Measurements from ENCODE around the gene AUP1.

AUP1 gene

GRCh38 chr2:74553892-74554819, 24.6 kb upstream of the AUP1 start, which contains the start of the genes DOK1 and LOXL3:
Gene DOK1 (plus strand): TSS chr2:74554720. CDS start chr2:74554755, 35 bp downstream.
Gene LOXL3 (minus strand): TSS chr2:74553942. CDS start chr2:74552634, 1,308 bp downstream.
- Mint-ChIP-seq H3K36me3 (ENCODE audit: insufficient read depth) (peaks cover 20% of the 10 kb centered on the region), H3K27me3 (peaks cover 26 to 29% of the 10 kb centered on the region in 2 donors), H3K4me3 (peak within 1 kb of the TSS; percentile 84 to 88), H3K4me1 (ENCODE audit: low read depth in 2 of 2) (peaks cover 12 to 15% of the 10 kb centered on the region in 2 donors), H3K9me3 (no peaks in the 10 kb centered on the region), H3K27ac (peak within 1 kb of the TSS; percentile 83 to 92)
- ATAC-seq (replicated peaks): peak; percentile 81
- peak; percentile 68 to 81 (median 76) for DNase-seq

GRCh38 chr2:74552914-74553811, 23.7 kb upstream of the AUP1 start:
- ATAC-seq (replicated peaks) (no peak), DNase-seq (no peak)
- Mint-ChIP-seq H3K4me1 (ENCODE audit: low read depth in 2 of 2) (peaks cover 15 to 16% of the 10 kb centered on the region in 2 donors), H3K9me3 (no peaks in the 10 kb centered on the region), H3K4me3 (peak overlapping the region; percentile 54 to 81), H3K36me3 (ENCODE audit: insufficient read depth) (peaks cover 20% of the 10 kb centered on the region), H3K27ac (peak overlapping the region; percentile 83 to 92), H3K27me3 (peaks cover 30 to 34% of the 10 kb centered on the region in 2 donors)

- no peak for ATAC-seq (replicated peaks)
- H3K4me3 Mint-ChIP-seq: peak overlapping the region; percentile 2 to 43
- peak overlapping the region in 1 of 2 donors; percentile 28 for H3K27ac Mint-ChIP-seq
These were observed 22.7 kb upstream of the AUP1 start for GRCh38 chr2:74551942-74552913.

GRCh38 chr2:74551530-74551929, 22.0 kb upstream of the AUP1 start:
- Mint-ChIP-seq H3K27me3 (peaks cover 33 to 49% of the 10 kb centered on the region in 2 donors), H3K9me3 (no peaks in the 10 kb centered on the region), H3K4me1 (ENCODE audit: low read depth in 2 of 2) (peaks cover 15 to 17% of the 10 kb centered on the region in 2 donors), H3K27ac (no peak overlapping the region), H3K4me3 (no peak overlapping the region), H3K36me3 (ENCODE audit: insufficient read depth) (peaks cover 20% of the 10 kb centered on the region)
- DNase-seq: no peak
- no peak for ATAC-seq (replicated peaks)

More at GRCh38 chr2:74551942-74552913, 22.7 kb upstream of the AUP1 start:
- H3K27me3 Mint-ChIP-seq: peaks cover 33 to 42% of the 10 kb centered on the region in 2 donors
- peaks cover 20% of the 10 kb centered on the region for H3K36me3 Mint-ChIP-seq (ENCODE audit: insufficient read depth)
- no peaks in the 10 kb centered on the region for H3K9me3 Mint-ChIP-seq
- H3K4me1 Mint-ChIP-seq (ENCODE audit: low read depth in 2 of 2): peaks cover 15 to 17% of the 10 kb centered on the region in 2 donors
- DNase-seq: no peak

GRCh38 chr2:74550231-74550630, 20.7 kb upstream of the AUP1 start:
- peaks cover 33 to 49% of the 10 kb centered on the region in 2 donors for H3K27me3 Mint-ChIP-seq
- no peak for DNase-seq
- ATAC-seq (replicated peaks): no peak

GRCh38 chr2:74548900-74549826, 19.7 kb upstream of the AUP1 start:
- Mint-ChIP-seq H3K4me3 (peak overlapping the region; percentile 51 to 58), H3K27ac (no peak overlapping the region), H3K27me3 (peaks cover 33 to 49% of the 10 kb centered on the region in 2 donors), H3K9me3 (no peaks in the 10 kb centered on the region), H3K36me3 (ENCODE audit: insufficient read depth) (peaks cover 9% of the 10 kb centered on the region), H3K4me1 (ENCODE audit: low read depth in 2 of 2) (peaks cover 10 to 11% of the 10 kb centered on the region in 2 donors)
- ATAC-seq (replicated peaks): peak; percentile 42
- DNase-seq: no peak

More at GRCh38 chr2:74550231-74550630, 20.7 kb upstream of the AUP1 start:
- Mint-ChIP-seq H3K9me3 (no peaks in the 10 kb centered on the region), H3K4me3 (no peak overlapping the region), H3K4me1 (ENCODE audit: low read depth in 2 of 2) (peaks cover 11 to 14% of the 10 kb centered on the region in 2 donors), H3K27ac (no peak overlapping the region), H3K36me3 (ENCODE audit: insufficient read depth) (peaks cover 17% of the 10 kb centered on the region)

- Mint-ChIP-seq H3K4me1 (ENCODE audit: low read depth in 2 of 2) (peaks cover 6 to 9% of the 10 kb centered on the region in 2 donors), H3K36me3 (ENCODE audit: insufficient read depth) (peaks cover 2% of the 10 kb centered on the region), H3K9me3 (no peaks in the 10 kb centered on the region), H3K4me3 (peak overlapping the region; percentile 58 to 59), H3K27ac (no peak overlapping the region), H3K27me3 (peaks cover 33 to 49% of the 10 kb centered on the region in 2 donors)
- DNase-seq: no peak
- ATAC-seq (replicated peaks): no peak
These were observed 18.9 kb upstream of the AUP1 start for GRCh38 chr2:74548285-74548899.

- Mint-ChIP-seq H3K36me3 (ENCODE audit: insufficient read depth) (no peaks in the 10 kb centered on the region), H3K9me3 (no peaks in the 10 kb centered on the region), H3K4me3 (no peak overlapping the region), H3K4me1 (ENCODE audit: low read depth in 2 of 2) (peaks cover 0 to 9% of the 10 kb centered on the region in 2 donors), H3K27ac (no peak overlapping the region), H3K27me3 (peaks cover 40 to 50% of the 10 kb centered on the region in 2 donors)
- ATAC-seq (replicated peaks): no peak
- no peak for DNase-seq
These were observed 16.5 kb upstream of the AUP1 start for GRCh38 chr2:74546004-74546403.

GRCh38 chr2:74544634-74545033, 15.1 kb upstream of the AUP1 start:
- no peak for DNase-seq
- no peak overlapping the region for H3K27ac Mint-ChIP-seq

GRCh38 chr2:74542978-74543377, 13.5 kb upstream of the AUP1 start:
- Mint-ChIP-seq H3K27me3 (peaks cover 33 to 46% of the 10 kb centered on the region in 2 donors), H3K4me3 (no peak overlapping the region), H3K27ac (no peak overlapping the region), H3K36me3 (ENCODE audit: insufficient read depth) (peaks cover 4% of the 10 kb centered on the region), H3K9me3 (no peaks in the 10 kb centered on the region), H3K4me1 (ENCODE audit: low read depth in 2 of 2) (peaks cover 0 to 3% of the 10 kb centered on the region in 2 donors)
- ATAC-seq (replicated peaks) (no peak), DNase-seq (no peak)

More at GRCh38 chr2:74544634-74545033, 15.1 kb upstream of the AUP1 start:
- Mint-ChIP-seq H3K27me3 (peaks cover 30 to 42% of the 10 kb centered on the region in 2 donors), H3K4me3 (no peak overlapping the region), H3K4me1 (ENCODE audit: low read depth in 2 of 2) (peaks cover 0 to 8% of the 10 kb centered on the region in 2 donors), H3K36me3 (ENCODE audit: insufficient read depth) (no peaks in the 10 kb centered on the region), H3K9me3 (no peaks in the 10 kb centered on the region)
- ATAC-seq (replicated peaks): no peak

GRCh38 chr2:74540291-74540690, 10.8 kb upstream of the AUP1 start:
- H3K4me3 Mint-ChIP-seq: no peak overlapping the region

More at GRCh38 chr2:74540291-74540690, 10.8 kb upstream of the AUP1 start:
- ATAC-seq (replicated peaks) (no peak), DNase-seq (no peak)
- Mint-ChIP-seq H3K27me3 (peaks cover 43 to 45% of the 10 kb centered on the region in 2 donors), H3K4me1 (ENCODE audit: low read depth in 2 of 2) (peaks cover 0 to 3% of the 10 kb centered on the region in 2 donors), H3K9me3 (no peaks in the 10 kb centered on the region), H3K36me3 (ENCODE audit: insufficient read depth) (peaks cover 4% of the 10 kb centered on the region), H3K27ac (no peak overlapping the region)

All from effector memory CD8-positive, alpha-beta T cell (primary cell).